Right kidney (tissue), 1 donor: ENCODE results near the gene NLRP6.
"Not testable (repeated sequence)": the region's sequence is repeated elsewhere in the genome, so short reads cannot be mapped to it uniquely, and the experiment has no call there.

Source experiments
- DNase-seq: peaks from one replicate; pipeline ENCODE4 v3.0.0-alpha.2; 2016

The NLRP6 gene

DNA sequence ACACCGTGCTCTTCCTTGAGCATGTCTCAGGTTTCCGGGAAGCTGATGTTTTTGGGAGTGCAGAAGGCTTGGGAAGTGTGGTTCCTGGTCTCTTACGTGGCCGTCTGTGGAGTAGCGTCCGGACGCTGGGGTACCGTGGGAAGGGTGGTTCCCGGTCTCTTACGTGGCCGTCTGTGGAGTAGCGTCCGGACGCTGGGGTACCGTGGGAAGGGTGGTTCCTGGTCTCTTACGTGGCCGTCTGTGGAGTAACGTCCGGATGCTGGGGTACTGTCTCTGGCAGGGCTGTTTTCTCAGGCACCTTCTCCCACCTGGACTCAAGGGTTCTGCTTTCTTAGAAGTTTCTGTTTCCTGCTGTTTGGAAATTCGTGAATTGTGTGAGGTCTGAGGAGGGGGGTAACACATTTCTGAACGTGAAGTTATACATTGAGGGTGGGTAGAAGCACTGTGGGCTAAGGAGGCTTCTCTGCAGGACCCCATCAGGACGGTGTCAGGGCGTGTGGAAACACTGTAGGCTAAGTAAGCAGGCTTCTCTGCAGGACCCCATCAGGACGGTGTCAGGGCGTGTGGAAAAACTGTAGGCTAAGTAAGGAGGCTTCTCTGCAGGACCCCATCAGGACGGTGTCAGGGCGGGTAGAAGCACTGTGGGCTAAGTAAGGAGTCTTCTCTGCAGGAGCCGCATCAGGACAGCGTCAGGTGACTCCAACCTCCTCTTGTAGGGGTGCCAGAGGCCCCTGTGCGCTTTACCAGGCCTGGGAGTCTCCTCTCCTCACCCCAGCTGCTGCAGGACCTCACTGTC lies 47.8 kb downstream of the NLRP6 start:
- DNase-seq, result no peak

DNA sequence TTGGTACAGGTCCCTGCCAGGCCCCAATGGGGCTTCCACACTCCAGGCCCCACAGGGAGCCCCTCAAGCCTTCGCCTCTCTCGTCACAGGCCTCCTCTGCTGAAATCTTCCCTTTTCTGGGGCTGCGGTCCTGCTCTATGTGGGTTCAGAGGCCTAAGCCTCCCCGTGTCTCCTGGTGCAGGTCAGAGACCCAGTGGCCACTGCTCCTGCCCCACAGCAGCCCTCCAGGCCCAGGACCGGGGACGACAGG lies 48.3 kb downstream of the NLRP6 start:
- no peak for DNase-seq

DNA sequence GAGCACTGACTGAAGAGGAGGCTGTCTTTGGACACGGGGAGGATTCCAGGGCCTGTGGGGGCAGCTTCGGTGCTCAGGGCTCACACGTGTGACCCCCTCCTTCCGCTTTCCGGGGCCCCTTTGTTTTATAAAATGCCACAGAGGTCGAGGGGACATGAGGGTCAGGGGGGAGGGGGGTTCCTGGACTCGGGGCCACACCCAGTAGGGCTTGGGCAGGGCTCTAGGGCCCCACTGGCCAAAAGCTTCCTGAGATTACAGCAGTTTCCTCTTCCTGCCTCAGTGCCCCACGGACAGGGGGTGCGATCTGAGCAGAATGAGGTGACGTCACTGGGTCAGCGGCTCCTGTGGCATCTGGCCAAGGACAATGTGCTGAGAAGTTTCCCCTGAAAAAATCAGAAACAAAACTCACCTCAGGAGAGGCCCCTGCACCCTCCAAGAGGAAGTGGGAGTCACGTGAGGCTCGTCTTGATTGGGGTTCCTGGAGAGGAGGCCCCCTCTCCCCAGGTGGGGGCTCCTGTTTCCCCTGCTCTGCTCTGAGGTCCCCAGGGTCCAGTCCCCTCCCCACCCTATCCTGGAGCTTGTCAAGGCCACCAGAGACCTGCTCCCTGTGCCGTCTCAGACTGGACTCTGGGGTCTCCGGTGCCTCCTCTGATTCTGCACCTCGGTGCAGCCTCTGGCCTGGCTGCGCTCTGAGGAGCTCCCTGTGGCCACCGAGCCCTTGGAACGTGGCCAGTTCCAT lies 48.8 kb downstream of the NLRP6 start:
- peak; percentile 47 for DNase-seq

DNA sequence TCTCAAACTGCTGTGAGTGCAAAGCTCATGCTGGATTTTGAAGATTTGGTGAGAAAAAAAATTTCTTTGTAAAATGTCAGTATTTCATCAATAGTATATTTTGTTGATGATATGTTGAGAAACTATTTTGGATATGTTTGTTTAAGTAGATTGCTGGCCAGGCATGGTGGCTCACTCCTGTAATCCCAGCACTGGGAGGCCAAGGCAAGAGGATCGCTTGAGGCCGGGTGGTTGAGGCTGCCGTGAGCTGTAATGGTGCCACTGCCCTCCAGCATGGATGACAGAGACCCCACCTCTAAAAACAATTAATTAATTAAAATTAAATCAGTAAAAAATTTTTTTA lies 49.3 kb downstream of the NLRP6 start:
- no peak for DNase-seq

DNA sequence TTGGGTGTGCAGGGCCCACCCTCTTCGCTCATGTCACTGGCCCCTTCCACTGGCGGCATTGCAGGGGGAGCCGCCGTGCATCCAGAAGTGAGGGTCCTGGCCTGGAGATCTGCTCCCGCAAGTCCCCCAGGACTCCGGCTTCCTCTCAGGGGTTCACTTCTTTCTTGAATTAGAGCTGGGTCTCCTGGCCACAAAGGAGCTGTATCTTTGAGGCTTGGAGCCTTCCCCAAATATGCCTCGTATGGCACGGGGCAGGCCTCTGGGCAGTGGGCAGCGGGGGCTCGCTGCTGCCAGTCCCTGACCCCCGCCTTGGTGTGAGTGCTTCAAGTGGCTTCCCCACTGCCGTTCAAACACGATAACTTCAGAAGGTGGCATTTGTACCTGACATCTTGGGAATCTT lies 49.8 kb downstream of the NLRP6 start:
- DNase-seq, result no peak

DNA sequence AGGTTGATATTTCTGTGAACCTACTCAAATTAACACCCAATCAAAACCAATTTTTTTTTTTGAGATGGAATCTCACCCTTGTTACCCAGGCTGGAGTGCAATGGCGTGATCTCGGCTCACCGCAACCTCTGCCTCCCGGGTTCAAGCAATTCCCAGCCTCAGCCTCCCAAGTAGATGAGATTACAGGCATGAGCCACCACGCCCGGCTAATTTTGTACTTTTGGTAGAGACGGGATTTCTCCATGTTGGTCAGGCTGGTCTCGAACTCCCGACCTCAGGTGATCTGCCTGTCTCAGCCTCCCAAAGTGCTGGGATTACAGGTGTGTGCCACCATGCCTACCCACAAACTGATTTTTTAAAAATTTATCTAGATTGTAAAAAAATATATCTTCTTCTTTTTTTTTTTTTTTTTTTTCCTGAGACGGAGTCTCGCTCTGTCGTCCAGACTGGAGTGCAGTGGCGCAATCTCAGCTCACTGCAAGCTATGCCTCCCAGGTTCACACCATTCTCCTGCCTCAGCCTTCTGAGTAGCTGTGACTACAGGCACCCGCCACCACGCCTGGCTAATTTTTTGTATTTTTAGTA lies 50.4 kb downstream of the NLRP6 start:
- DNase-seq, result not testable (repeated sequence)

DNA sequence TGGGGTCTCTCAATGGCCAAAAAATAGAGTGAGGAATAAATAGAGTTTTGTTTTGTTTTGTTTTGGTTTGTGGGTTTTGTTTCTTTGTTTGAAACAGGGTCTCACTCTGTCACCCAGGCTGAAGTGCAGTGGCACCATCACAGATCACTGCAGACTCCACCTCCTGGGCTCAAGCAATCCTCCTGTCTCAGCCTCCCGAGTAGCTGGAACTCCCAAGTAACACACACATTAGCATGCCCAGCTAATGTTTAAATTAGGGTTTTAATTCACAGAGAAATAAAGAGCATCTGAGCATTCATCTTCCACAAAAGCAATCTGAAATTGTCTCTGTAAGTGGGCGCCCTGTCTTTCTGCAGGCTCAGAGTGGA lies 51.7 kb downstream of the NLRP6 start:
- DNase-seq, result no peak

DNA sequence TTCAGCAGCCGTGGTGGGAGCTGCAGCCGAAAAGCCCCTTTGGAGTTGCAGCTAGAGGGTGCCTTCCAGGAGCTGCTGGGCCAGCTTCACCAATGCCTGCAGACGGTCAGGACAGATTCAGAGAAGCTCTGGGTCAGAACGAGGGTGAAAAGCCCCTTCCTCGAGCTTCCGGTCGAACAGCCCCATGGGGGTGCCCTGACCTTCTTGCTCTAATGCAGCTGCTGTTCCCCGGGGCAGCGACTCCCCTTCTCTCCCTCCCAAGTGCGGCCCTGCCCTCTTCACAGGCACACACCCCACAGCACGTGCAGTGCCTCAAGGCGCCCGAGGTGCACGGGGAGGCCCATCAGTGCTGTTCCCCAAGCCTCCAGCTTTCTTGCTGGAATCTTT lies 52.1 kb downstream of the NLRP6 start:
- DNase-seq, result no peak

DNA sequence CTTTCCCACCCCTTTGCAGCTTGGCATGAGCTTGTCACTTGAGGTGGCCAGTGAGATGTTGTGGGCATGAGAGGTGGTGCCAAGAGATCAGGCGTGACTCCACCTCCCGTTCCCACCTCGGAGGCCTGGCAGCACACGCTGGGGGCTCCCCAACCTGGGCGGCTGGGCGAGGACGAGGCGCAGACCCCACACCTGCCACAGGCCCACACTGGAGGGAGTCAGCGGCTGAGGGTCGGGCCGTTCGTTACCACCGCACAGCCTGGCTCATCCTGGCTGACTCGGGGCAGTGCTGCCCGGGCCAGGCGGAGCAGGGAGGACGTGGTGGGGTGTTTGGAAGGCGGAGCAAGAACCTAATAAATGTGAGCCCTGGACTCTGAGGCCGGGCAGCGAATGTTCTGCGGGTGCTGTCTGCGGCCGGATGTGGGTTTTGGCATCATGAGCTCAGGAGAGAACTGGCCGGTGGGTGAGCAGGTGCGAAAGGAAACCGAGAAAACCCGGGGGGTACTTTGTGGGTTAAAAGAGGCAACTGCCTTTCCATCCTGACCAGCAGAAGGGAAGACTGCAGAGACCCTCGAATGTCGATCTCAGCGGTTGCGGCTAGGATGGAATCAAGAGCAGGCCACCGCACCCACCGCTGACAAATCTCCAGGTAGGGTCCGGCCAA lies 52.6 kb downstream of the NLRP6 start:
- DNase-seq, result no peak

DNA sequence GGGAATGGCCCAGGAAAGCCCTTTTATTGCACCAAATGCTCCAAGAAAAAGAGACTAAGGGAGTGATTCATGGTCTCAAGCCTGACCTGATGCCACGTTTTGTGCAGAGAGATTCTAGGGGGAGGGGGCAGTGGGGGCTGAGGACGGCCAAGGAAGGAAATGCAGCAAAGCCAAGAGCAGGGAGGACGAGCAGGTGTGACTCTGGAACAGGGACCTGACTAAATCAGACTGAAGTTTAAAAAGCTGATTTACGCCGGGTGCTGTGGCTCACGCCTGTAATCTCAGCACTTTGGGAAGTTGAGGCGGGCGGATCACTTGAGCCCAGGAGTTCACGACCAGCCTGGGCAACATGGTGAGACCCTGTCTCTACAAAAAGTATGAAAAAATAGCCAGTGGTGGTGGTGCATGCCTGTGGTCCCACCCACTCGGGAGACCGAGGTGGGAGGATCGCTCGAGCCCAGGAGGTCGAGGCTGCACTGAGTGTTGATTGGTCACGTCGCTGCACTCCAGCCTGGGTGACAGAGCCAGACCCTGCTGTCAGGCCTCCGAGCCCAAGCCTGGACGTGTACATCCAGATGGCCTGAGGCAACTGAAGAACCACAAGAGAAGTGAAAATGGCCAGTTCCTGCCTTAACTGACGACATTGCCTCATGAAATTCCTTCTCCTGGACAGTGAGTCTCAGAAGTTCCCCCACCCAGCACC lies 53.3 kb downstream of the NLRP6 start:
- DNase-seq, result no peak

DNA sequence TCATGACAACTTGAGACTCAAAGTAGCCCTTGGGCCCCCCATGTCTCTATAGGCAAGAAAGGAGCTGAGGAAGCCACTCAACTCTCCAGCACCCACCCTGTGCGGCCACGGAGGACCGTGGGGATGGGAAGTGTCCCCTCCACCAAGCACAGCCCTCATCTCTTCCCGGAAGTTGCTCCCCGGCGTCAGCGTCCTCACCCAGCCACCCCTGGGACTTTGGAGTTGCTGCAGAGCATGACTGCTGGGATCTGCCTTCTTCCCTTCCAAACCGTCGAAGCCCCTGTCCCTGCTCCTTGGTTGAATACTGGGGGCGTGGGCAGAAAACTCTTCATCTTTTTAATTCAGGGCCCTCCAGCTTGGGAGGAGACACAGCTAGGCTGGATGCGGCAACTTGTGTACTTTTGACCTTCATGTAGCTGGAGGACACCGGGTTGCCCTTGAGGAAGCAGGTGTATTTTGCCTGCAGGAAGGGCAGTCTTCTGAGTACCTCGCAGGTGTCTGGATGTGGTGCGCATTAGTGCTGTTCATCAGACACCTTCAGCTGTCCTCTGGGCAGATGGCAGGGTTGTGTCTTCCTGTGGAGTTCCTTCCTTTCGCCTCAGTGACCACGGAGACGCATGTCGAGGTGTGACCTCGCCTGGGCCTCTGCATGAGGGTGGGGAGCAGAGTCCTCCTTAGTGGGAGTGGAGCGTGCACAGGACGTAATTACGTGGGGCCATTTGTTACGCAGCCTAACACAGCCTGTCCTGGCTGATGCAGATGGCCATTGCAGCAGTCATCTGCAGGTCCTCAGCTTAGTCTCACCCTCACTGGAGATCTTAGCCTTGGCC lies 54.7 kb downstream of the NLRP6 start:
- no peak for DNase-seq

DNA sequence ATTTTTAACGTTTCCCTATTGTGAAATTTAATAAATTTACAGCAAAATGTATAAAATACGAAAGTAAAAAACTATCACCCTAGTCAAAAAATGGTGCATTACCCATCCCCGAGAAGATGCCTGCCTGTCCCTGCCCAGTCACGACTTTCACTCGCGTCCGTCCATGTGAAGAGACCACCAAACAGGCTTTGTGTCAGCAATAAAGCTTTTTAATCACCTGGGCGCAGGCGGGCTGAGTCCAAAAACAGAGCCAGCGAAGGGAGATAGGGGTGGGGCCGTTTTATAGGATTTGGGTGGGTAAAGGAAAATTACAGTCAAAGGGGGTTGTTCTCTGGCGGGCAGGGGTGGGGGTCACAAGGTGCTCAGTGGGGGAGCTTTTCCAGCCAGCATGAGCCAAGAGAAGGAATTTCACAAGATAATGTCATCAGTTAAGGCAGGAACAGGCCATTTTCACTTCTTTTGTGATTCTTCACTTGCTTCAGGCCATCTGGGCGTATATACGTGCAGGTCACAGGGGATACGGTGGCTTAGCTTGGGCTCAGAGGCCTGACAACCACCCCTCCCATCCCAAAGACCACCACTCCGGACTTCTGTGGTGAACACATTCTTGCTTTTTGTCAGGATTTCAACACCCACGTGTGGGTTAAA lies 55.5 kb downstream of the NLRP6 start:
- not testable (repeated sequence) for DNase-seq

DNA sequence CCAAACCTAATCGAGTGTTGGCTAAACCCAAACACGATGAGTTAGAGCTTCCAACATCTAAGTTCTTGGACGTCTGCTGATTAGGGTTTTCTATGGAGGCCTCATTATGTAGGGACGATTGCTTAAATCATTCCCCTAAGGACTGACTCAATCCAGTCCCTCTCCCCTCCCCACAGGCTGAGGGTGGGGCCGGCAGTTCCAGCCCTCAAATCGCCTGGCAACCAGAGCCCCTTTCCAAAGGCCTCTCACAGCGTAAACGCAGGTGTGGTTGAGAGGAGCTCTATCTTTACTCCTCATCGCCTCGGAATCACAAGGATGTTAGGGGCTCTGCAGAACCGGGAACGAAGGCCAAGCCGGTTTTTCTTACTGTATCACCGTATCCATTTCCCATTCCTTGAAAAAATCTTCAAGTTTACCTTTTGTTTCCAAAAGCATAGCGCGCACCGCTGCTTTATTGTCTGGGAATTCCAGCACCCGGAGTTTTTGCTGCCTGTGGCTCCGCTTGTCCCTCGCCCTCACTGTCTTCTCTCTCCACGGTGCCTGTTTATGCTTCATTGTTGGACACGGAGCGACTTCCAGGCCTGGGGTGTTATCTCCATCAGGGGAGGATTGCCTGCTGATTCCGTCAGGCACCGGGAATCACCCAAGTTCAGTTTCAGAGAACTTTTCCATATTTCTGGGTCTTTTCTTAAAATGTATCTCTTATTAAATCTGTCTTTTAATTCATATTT lies 56.2 kb downstream of the NLRP6 start:
- peak; percentile 54 for DNase-seq
